Measurements from ENCODE around the gene SLC17A9. TPM values are rescaled to one million over a fixed set of nuclear protein-coding genes. Genes with fewer than 3 reads are reported as not detected.

Gene SLC17A9
- total RNA-seq, 2 experiments from 2014 or later: 11.6 to 12.6 TPM

DNA sequence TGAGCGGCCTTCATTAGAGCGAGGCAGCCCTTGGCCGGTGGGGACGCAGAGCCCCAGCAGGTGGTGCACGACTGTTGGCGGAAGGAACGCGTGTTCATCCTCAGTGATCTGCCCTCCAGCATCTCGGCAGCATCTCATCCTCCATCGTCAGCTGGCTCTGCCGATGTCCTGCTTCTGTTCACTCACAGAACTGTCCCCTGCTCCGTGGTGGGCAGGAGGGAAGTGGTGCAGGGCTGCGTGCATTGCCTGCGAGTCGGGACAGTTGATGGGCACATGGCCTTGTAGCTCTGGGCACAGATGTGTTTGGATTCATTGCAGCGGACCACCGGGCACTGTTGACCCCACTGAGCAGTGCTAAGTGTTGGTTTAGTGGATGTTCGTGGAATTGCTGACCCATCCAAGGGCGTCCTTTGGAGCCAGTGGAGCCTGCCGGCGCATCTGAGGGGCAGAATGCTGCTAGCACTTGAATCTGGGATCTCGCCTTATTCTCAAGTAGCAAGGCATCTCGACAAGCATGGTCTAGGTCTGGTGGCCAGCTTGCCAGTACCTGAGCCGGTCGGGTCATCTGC, 6.7 kb upstream of the SLC17A9 start:
- Mint-ChIP-seq H3K4me1 (peaks cover 16% of the 10 kb centered on the region), H3K9me3 (peaks cover 3% of the 10 kb centered on the region), H3K4me3 (no peak overlapping the region), H3K27ac (no peak overlapping the region), H3K27me3 (no peaks in the 10 kb centered on the region), H3K36me3 (ENCODE audit: low read depth) (peaks cover 74% of the 10 kb centered on the region)
- ChIA-PET CTCF (no interaction called here), POLR2A (no interaction called here)
- DNase-seq: no peak

DNA sequence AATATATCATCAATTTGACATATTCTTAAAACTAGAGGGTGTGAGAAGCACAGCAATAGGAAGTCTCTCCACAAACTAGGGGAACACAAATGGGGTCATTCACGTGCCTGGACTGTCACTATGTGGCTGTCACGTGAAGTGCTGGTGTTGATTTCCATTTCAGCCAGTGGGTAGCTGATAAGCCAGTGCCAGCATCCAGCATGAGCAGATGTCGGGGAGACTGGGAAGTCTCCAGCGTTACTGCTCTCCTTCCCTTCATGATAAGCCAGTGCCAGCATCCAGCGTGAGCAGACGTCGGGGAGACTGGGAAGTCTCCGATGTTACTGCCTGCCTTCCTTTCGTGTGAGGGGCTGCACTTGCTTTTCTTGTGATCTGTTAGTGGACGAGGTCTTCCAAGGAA, 5.6 kb upstream of the SLC17A9 start:
- CTCF ChIA-PET: interaction anchor here (1.6 kb wide), 1 partner anchor 12 kb away, joined by 4 read pairs; no protein-coding TSS in a partner anchor
- DNase-seq: no peak
- Mint-ChIP-seq H3K36me3 (ENCODE audit: low read depth) (peaks cover 71% of the 10 kb centered on the region), H3K27me3 (no peaks in the 10 kb centered on the region), H3K27ac (no peak overlapping the region), H3K4me3 (no peak overlapping the region), H3K4me1 (peaks cover 10% of the 10 kb centered on the region), H3K9me3 (peaks cover 3% of the 10 kb centered on the region)
- POLR2A ChIA-PET: no interaction called here

DNA sequence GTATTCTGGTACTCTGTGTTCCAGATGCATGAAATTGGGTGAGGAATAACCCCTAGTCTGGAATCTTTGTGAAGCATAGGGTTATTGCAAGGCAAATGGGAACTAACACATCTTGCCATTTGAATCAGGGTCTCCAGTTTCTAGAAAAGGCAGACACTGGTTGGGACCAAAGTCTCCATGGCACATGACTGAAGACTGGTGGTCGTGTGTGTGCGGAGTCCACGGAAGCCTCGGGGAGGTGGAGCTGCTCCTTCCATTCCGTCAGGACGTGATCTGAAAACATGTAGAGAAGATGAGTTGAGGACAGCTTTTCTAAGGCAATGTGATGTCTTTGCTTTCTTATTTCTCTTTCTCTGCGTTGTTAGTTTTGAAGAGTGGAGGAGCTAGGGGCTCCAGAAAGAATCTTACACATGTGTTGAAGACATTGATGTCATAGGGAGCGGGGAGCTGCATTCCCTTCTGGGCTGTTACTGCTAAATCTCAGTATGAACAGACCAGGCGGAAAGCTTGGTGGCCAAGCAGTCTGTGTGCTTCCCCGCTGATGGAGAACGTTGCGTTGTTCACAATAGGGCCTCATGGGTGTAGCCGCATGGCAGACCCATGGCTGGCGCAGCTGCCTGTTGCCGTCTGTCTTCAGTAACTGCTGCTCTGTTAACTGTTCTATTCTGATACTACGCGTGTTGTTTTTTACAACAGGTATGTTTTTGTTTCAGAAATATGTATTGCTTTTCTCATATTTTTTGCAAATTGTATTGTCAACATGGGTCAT, 4.8 kb upstream of the SLC17A9 start:
- Mint-ChIP-seq H3K4me3 (no peak overlapping the region), H3K9me3 (peaks cover 3% of the 10 kb centered on the region), H3K4me1 (peaks cover 13% of the 10 kb centered on the region), H3K27me3 (no peaks in the 10 kb centered on the region), H3K27ac (no peak overlapping the region), H3K36me3 (ENCODE audit: low read depth) (peaks cover 68% of the 10 kb centered on the region)
- DNase-seq: no peak
- POLR2A ChIA-PET: no interaction called here
- CTCF ChIA-PET: interaction anchor here (0.8 to 1.6 kb wide), 3 partner anchors 9 to 33 kb away, joined by 3 to 4 read pairs (median 3); no protein-coding TSS in a partner anchor

DNA sequence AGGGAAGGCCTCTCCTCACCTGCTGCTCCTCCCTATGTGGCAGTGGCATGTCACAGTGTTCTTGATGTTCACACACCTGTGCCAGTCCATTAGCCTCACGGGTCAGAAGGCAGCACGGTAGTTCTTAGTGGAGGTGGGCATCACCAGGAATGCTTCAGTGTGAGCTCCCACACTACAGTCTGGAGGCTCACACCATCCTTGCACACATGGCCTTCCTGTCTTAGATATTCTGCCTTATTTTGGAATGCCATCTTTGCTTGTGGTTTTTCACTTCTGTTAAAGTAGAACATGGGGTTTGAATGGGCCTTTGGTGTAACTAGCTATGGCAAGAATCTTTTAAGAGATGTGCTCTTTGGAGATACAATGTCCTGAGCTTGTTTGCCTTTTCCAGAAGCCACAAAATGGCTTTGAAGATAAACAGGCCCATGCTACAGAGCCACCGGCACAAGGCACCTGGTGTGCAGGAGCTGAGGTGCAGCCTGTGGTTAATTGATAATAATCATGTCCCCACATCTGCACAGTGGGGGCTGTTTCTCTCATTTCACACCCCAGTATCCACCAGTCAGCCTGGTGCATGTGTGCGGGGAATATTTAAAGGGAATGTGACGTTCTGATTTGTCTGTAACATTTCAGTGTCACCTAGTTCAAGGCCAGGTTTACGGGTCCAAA, 3.2 kb upstream of the SLC17A9 start:
- Mint-ChIP-seq H3K4me3 (no peak overlapping the region), H3K9me3 (peaks cover 3% of the 10 kb centered on the region), H3K27ac (no peak overlapping the region), H3K27me3 (no peaks in the 10 kb centered on the region), H3K4me1 (peaks cover 22% of the 10 kb centered on the region), H3K36me3 (ENCODE audit: low read depth) (peaks cover 58% of the 10 kb centered on the region)
- ChIA-PET CTCF (interaction anchor here (1.0 to 1.7 kb wide), 6 partner anchors 10 to 31 kb away, joined by 3 to 6 read pairs (median 4); partner anchors contain the start of gene GID8), POLR2A (no interaction called here)
- no peak for DNase-seq

DNA sequence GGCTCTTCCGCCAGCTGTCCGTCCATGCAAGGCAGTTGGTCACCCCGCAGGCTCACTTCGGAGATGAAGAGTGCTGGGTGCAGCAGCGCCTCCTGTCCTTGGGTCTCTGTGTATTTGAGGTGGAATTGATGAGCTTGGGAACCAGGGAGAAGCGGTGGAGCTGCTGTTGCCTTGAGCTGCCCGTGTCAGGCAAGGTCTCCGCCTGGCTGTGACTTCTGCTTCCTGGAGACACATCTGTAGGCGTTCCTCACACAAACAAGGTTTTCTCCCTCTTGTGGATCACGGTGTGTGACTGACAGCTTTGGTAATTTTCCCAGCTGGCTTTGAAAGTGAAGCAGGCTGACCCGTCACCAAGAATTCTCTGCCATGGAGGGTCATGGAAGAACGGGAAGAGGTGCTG, 2.5 kb upstream of the SLC17A9 start:
- CTCF ChIA-PET: interaction anchor here (1.0 to 1.7 kb wide), 6 partner anchors 11 to 31 kb away, joined by 3 to 6 read pairs (median 4); partner anchors contain the start of gene GID8
- POLR2A ChIA-PET: no interaction called here
- peaks cover 52% of the 10 kb centered on the region for H3K36me3 Mint-ChIP-seq (ENCODE audit: low read depth)

DNA sequence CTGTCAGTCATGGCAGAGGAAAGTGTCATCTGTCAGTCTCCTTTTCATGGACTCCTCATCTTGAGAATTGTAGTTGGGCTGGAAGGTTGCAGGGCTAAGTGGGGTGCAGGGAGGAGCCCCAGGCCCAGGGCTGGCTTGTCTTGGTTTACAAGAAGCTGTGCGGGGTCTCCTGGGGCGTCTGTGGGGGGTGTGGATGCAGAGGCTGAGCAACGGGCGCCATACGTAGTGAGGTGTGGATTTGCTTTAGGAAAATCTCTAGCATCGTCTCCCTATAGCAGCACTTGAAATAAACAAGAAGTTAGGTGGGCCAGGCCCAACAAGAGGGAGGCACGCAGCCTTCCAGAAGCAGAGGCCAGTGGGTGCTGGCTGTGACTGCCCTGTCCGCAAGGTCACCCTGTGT, 1.8 kb upstream of the SLC17A9 start:
- ChIA-PET CTCF (interaction anchor here (0.7 kb wide), 1 partner anchor 656 kb away, joined by 4 read pairs; no protein-coding TSS in a partner anchor), POLR2A (no interaction called here)
- Mint-ChIP-seq H3K27ac (no peak overlapping the region), H3K4me1 (peaks cover 32% of the 10 kb centered on the region), H3K36me3 (ENCODE audit: low read depth) (peaks cover 48% of the 10 kb centered on the region), H3K9me3 (peaks cover 3% of the 10 kb centered on the region), H3K27me3 (no peaks in the 10 kb centered on the region), H3K4me3 (no peak overlapping the region)
- no peak for DNase-seq

More for the DNA sequence above, 2.5 kb upstream of the SLC17A9 start:
- peaks cover 3% of the 10 kb centered on the region for H3K9me3 Mint-ChIP-seq
- no peak overlapping the region for H3K4me3 Mint-ChIP-seq
- H3K27ac Mint-ChIP-seq: no peak overlapping the region
- DNase-seq: no peak
- no peaks in the 10 kb centered on the region for H3K27me3 Mint-ChIP-seq
- peaks cover 28% of the 10 kb centered on the region for H3K4me1 Mint-ChIP-seq

DNA sequence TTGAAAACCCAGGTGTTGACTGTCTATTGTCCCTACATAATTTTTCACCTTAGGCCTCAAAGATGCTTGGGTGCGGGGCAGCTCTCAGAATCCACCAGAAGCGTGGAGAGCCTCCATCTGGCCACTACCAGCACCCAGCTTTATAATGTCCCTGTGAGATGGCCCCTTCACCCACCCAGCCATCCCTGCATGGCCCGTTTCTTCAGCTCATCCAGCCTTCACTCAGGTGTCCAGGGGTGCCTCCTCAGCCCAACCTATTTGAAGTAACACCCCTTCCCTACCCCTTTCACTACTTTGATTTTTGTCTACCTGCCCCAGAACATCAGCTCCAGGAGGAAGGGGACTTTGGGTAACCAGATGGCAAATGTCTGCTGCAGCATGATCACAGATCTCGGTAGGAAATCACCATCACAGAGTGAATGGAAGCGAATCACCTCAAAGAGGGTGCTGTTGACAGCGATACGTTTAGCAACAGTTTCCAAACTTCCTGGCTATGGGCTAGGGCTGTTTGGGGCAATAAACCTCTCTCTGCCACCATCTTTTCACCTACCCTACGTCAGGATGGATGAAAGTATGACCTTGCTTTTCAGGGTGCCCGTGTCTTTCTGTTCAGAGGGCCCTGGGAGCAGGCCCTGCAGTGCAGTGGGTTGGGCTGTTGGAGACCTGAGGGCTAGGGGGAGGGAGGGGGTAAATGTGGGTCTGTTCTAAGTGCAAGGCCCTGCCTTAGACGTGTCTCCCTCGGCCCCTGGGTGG, 1.2 kb upstream of the SLC17A9 start:
- Mint-ChIP-seq H3K27me3 (no peaks in the 10 kb centered on the region), H3K9me3 (peaks cover 3% of the 10 kb centered on the region), H3K36me3 (ENCODE audit: low read depth) (peaks cover 45% of the 10 kb centered on the region), H3K4me1 (peaks cover 34% of the 10 kb centered on the region), H3K27ac (peak overlapping the region; percentile 77), H3K4me3 (peak overlapping the region; percentile 21)
- ChIA-PET POLR2A (no interaction called here), CTCF (interaction anchor here (0.7 kb wide), 1 partner anchor 657 kb away, joined by 4 read pairs; no protein-coding TSS in a partner anchor)
- DNase-seq: no peak

DNA sequence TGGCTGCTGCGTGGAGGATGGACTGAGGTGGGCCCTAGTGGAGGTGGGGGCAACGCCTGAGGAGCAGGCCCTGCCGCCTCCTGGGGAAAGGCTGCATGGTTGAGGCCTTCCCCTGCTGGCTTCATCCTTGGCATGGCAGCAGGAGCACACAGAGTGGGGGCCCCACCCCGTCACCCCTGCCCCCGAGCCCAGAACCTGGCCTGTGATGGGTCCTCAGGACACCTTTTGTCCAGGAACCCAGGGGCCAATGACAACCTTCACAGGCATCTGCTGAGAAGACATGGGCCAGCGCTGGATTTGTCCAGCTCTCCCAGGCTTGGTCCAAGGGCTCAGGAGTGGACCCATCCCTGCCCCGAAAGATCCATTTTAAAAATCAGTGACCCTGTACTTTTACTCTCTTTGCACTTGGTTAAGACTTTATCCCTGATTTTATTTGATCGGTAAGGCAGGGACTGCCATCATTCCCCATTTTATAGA, 575 bp upstream of the SLC17A9 start:
- H3K4me3 Mint-ChIP-seq: peak overlapping the region; percentile 73
- CTCF ChIA-PET: no interaction called here
- peaks cover 40% of the 10 kb centered on the region for H3K36me3 Mint-ChIP-seq (ENCODE audit: low read depth)
- H3K9me3 Mint-ChIP-seq: peaks cover 3% of the 10 kb centered on the region
- no peaks in the 10 kb centered on the region for H3K27me3 Mint-ChIP-seq
- POLR2A ChIA-PET: no interaction called here
- H3K27ac Mint-ChIP-seq: peak overlapping the region; percentile 75
- DNase-seq: no peak
- H3K4me1 Mint-ChIP-seq: peaks cover 34% of the 10 kb centered on the region

DNA sequence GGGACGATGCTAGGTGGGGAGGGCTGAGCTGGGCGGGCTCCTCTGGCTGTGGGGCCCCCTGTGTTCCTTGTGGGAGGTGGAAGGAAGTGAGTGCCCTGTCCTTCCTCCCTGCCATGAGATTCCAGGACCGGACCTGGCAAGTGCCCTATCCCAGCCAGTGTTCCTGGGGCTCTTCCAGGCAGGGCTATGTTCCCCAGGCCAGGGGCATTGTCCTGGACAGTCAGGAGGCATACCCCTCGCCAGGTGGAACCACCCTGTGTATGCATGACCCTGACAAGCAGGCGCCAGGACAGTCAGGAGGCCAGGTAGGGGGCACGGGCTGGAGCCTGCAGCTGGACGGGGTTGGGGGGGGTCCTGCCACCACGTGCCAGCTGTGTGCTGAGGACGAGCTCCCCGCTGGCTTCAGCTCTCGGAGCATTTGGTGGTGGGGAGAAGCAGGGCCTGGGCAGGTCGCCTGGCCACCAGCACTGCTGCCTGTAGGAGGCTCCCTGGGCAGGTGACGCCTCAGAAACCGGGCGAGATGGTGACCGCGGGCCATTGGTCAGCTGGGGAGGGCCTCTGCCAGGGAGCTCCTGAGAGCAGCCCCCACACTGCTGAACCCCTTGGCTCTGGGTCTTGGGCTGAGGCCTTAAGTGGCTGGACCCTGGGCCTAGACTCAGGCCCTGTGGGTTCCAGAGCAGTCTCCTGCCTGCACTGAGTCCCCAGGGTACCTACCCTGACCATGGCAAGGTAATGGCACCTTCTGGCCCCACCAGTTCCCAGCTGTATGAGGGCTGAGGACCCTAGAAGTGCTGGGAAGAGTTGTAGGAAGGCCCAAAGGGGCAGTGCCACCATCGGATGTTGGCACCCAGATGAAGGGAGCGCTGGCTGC, 694 bp downstream of the SLC17A9 start:
- POLR2A ChIA-PET: no interaction called here
- CTCF ChIA-PET: interaction anchor here (0.8 to 2.1 kb wide), 8 partner anchors 9 to 312 kb away, joined by 3 to 11 read pairs (median 3); no protein-coding TSS in a partner anchor
- H3K27me3 Mint-ChIP-seq: no peaks in the 10 kb centered on the region
- peaks cover 34% of the 10 kb centered on the region for H3K4me1 Mint-ChIP-seq
- peaks cover 31% of the 10 kb centered on the region for H3K36me3 Mint-ChIP-seq (ENCODE audit: low read depth)
- H3K9me3 Mint-ChIP-seq: peaks cover 3% of the 10 kb centered on the region
- peak overlapping the region; percentile 96 for H3K27ac Mint-ChIP-seq
- H3K4me3 Mint-ChIP-seq: peak overlapping the region; percentile 73
- no peak for DNase-seq

DNA sequence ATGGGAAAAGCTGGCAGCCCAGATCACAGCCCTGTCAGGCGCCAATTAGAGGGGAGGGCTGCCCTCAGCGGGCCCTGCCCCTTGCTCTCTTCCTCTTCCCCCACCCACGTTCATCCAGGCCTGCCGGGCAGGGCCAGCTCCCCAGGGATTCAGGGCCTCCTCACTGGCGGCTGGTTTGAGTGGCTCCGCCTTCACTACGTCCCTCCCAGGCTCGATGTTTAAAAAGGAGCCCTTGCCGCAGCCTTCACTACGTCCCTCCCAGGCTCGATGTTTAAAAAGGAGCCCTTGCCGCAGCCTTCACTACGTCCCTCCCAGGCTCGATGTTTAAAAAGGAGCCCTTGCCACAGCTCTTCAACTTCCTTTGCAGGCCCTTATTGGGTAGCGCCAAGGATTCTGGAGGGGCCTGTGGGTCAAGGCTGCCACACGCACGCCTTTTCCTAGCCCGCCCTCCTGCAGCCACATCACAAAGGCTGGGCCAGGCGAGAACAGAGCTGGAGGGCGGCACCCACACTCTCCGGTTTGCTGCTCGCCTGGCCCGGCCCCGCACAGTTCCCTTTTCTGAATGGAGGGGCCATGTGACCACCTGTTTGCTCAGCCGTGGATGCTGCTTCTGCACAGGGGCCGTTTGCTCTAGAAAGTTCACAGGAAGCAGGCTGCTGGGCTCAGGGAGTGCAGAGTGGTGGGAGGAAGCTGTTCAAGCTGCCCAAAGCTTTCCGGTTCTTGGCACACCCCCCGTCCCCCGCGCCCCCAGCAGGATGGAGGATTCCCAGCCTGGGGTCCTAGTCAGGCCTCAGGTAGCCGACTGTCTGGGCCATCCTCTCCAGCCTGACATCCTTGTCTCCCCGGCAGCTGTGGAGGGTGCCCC, 1.6 kb downstream of the SLC17A9 start:
- POLR2A ChIA-PET: no interaction called here
- H3K27me3 Mint-ChIP-seq: no peaks in the 10 kb centered on the region

More for the DNA sequence above, 1.6 kb downstream of the SLC17A9 start:
- peak; percentile 85 for DNase-seq
- Mint-ChIP-seq H3K9me3 (peaks cover under 1% of the 10 kb centered on the region), H3K4me3 (peak overlapping the region; percentile 73), H3K27ac (peak overlapping the region; percentile 96), H3K4me1 (peaks cover 34% of the 10 kb centered on the region), H3K36me3 (ENCODE audit: low read depth) (peaks cover 22% of the 10 kb centered on the region)
- CTCF ChIA-PET: interaction anchor here (0.6 to 2.1 kb wide), 14 partner anchors 10 to 313 kb away, joined by 3 to 11 read pairs (median 3); no protein-coding TSS in a partner anchor

Data from activated CD4-positive, alpha-beta T cell treated with anti-CD3 and anti-CD28 coated beads, Interleukin-2, amount 10 ng/mL, durations not matched to agents 7 days and 5 days (primary cell).